Measurements from ENCODE around the gene METTL1. TPM values are rescaled to one million over a fixed set of nuclear protein-coding genes. Genes with fewer than 3 reads are reported as not detected.

Gene METTL1
- total RNA-seq, 4 donors from 2014 or later, result 6.5 to 17.7 (median 10.1) TPM

- WGBS, 2 donors, result 96 to 98% methylated on average over 1 of the region's 1 CpG
- TF ChIP-seq POLR2A (IDR thresholded peaks at IDR 0.05), result no peak
- TF ChIP-seq CTCF (IDR thresholded peaks at IDR 0.05), result no peak
- no peak for TF ChIP-seq EP300 (IDR thresholded peaks at IDR 0.05)
- DNase-seq (ENCODE audit: low spot score in 2 of 2), result no peak
- Histone ChIP-seq H3K4me3 (no peak overlapping the region), H3K36me3 (peaks cover 4 to 97% (median 32%) of the 10 kb centered on the region in 3 donors), H3K27ac (no peak overlapping the region), H3K9me3 (no peaks in the 10 kb centered on the region), H3K4me1 (no peaks in the 10 kb centered on the region), H3K27me3 (no peaks in the 10 kb centered on the region)
Observed at GRCh38 chr12:57796996-57797395, 25.1 kb upstream of the METTL1 start.

- Histone ChIP-seq H3K36me3 (peaks cover 2 to 94% (median 28%) of the 10 kb centered on the region in 3 donors), H3K4me1 (no peaks in the 10 kb centered on the region), H3K9me3 (no peaks in the 10 kb centered on the region), H3K27me3 (no peaks in the 10 kb centered on the region), H3K27ac (no peak overlapping the region), H3K4me3 (no peak overlapping the region)
- DNase-seq (ENCODE audit: low spot score in 2 of 2), result no peak
- 85 to 93% methylated on average over 6 of the region's 6 CpGs for WGBS, 2 donors
- TF ChIP-seq POLR2A (IDR thresholded peaks at IDR 0.05) (no peak), CTCF (IDR thresholded peaks at IDR 0.05) (no peak), EP300 (IDR thresholded peaks at IDR 0.05) (no peak)
Observed at GRCh38 chr12:57795354-57795753, 23.4 kb upstream of the METTL1 start.

GRCh38 chr12:57793920-57794319 lies 22.0 kb upstream of the METTL1 start:
- WGBS, 2 donors, result 48 to 61% methylated on average over 1 of the region's 1 CpG
- H3K27me3 ChIP-seq, result no peaks in the 10 kb centered on the region
- H3K4me3 ChIP-seq, result no peak overlapping the region
- peaks cover 2 to 92% (median 23%) of the 10 kb centered on the region in 3 donors for H3K36me3 ChIP-seq
- no peak for DNase-seq (ENCODE audit: low spot score in 2 of 2)
- no peak overlapping the region for H3K27ac ChIP-seq
- TF ChIP-seq CTCF (IDR thresholded peaks at IDR 0.05) (no peak), POLR2A (IDR thresholded peaks at IDR 0.05) (no peak), EP300 (IDR thresholded peaks at IDR 0.05) (no peak)
- H3K4me1 ChIP-seq, result no peaks in the 10 kb centered on the region
- no peaks in the 10 kb centered on the region for H3K9me3 ChIP-seq

- no peaks in the 10 kb centered on the region for H3K27me3 ChIP-seq
- H3K9me3 ChIP-seq, result no peaks in the 10 kb centered on the region
- H3K36me3 ChIP-seq, result peaks cover 0 to 65% (median 3%) of the 10 kb centered on the region in 3 donors
- no peak for DNase-seq (ENCODE audit: low spot score in 2 of 2)
- no peak overlapping the region for H3K27ac ChIP-seq
- TF ChIP-seq EP300 (IDR thresholded peaks at IDR 0.05), result no peak
- TF ChIP-seq CTCF (IDR thresholded peaks at IDR 0.05), result no peak
- no peak for TF ChIP-seq POLR2A (IDR thresholded peaks at IDR 0.05)
- H3K4me3 ChIP-seq, result peak overlapping the region in 1 of 4 donors; percentile 73
- peaks cover 0 to 26% (median 6%) of the 10 kb centered on the region in 4 donors for H3K4me1 ChIP-seq
- 92 to 94% methylated on average over 11 of the region's 11 CpGs for WGBS, 2 donors
Observed at GRCh38 chr12:57783861-57784260, 12.0 kb upstream of the METTL1 start.

- no peak for DNase-seq (ENCODE audit: low spot score in 2 of 2)
- H3K36me3 ChIP-seq, result peaks cover 0 to 63% (median 3%) of the 10 kb centered on the region in 3 donors
- peak overlapping the region in 1 of 4 donors; percentile 81 for H3K27ac ChIP-seq
- WGBS, 2 donors, result 81 to 83% methylated on average over 12 of the region's 12 CpGs
- TF ChIP-seq CTCF (IDR thresholded peaks at IDR 0.05) (no peak), POLR2A (IDR thresholded peaks at IDR 0.05) (no peak), EP300 (IDR thresholded peaks at IDR 0.05) (no peak)
- peak overlapping the region; percentile 73 to 96 (median 82) for H3K4me3 ChIP-seq
- no peaks in the 10 kb centered on the region for H3K27me3 ChIP-seq
- peaks cover 0 to 26% (median 6%) of the 10 kb centered on the region in 4 donors for H3K4me1 ChIP-seq
- H3K9me3 ChIP-seq, result no peaks in the 10 kb centered on the region
Observed at GRCh38 chr12:57783466-57783801, 11.5 kb upstream of the METTL1 start.

Data from tibial nerve (tissue), 4 donors.